CD14-positive monocyte (primary cell): ENCODE data around the gene SLK. TPM values are rescaled to one million over a fixed set of nuclear protein-coding genes. Genes with fewer than 3 reads are reported as not detected.

ENCODE experiments used
- DNase-seq, 3 donors: peaks; one replicate each; pipeline ENCODE4 v3.0.0-alpha.2; 2011 to 2022
- H2AFZ ChIP-seq: 2 replicates; pipeline ENCODE4 v1.6.0; 2012; ENCODE audit warnings: mild to moderate bottlenecking, low read depth, low read length, inconsistent platforms; ENCODE audit not compliant: insufficient read depth, poor library complexity, severe bottlenecking
- H3K27ac ChIP-seq, 2 donors: 1 replicate in 1 of 2; 2 replicates in 1 of 2; pipeline ENCODE4 v1.5.1; 2012 to 2013; ENCODE audit warnings: low read length in 2 of 2, control low read depth in 1 of 2, inconsistent platforms in 1 of 2, low read depth in 1 of 2, mild to moderate bottlenecking in 1 of 2
- H3K27me3 ChIP-seq, 2 donors: one replicate each; pipeline versions ENCODE4 v1.6.0 to v1.6.1; 2011 to 2013; ENCODE audit warnings: low read length in 2 of 2; ENCODE audit not compliant: control insufficient read depth in 2 of 2, insufficient read depth in 2 of 2
- H3K36me3 ChIP-seq, 2 donors: replicated peaks in 1 of 2; 1 replicate in 1 of 2; 2 replicates in 1 of 2; pipeline versions ENCODE4 v1.5.1 to v1.6.1; 2012 to 2013; ENCODE audit warnings: low read length in 2 of 2, control low read depth in 1 of 2, inconsistent platforms in 1 of 2, mild to moderate bottlenecking in 1 of 2; ENCODE audit not compliant: insufficient read depth in 2 of 2, control insufficient read depth in 1 of 2
- H3K4me1 ChIP-seq, 2 donors: 1 replicate in 1 of 2; 2 replicates in 1 of 2; pipeline versions ENCODE4 v1.5.1 to v1.6.1; 2012 to 2013; ENCODE audit warnings: low read length in 2 of 2, control low read depth in 1 of 2, inconsistent platforms in 1 of 2, mild to moderate bottlenecking in 1 of 2, moderate library complexity in 1 of 2; ENCODE audit not compliant: insufficient read depth in 2 of 2, control insufficient read depth in 1 of 2
- H3K4me2 ChIP-seq: replicated peaks from 2 replicates; pipeline ENCODE3; 2012; ENCODE audit warnings: low read length, moderate library complexity, mild to moderate bottlenecking; ENCODE audit not compliant: poor library complexity, severe bottlenecking; ENCODE audit errors: extremely low read depth
- H3K4me3 ChIP-seq, 3 experiments: fragments of 200-600 bp in 1 of 3; sonication (generic) in 1 of 3; replicated peaks in 1 of 3; 1 replicate in 2 of 3; 2 replicates in 1 of 3; pipeline ENCODE4 v1.5.1; 2011 to 2013; ENCODE audit warnings: low read length in 3 of 3, mild to moderate bottlenecking in 3 of 3, control low read depth in 2 of 3, low read depth in 2 of 3, inconsistent platforms in 1 of 3, moderate library complexity in 1 of 3
- H3K79me2 ChIP-seq: 2 replicates; pipeline ENCODE4 v1.6.0; 2012; ENCODE audit warnings: mild to moderate bottlenecking, control low read depth, inconsistent platforms, low read length, moderate library complexity; ENCODE audit not compliant: insufficient read depth
- H3K9ac ChIP-seq: 2 replicates; pipeline ENCODE4 v1.6.0; 2017; ENCODE audit warnings: low read length, mild to moderate bottlenecking; ENCODE audit not compliant: insufficient read depth, poor library complexity, severe bottlenecking
- H3K9me3 ChIP-seq, 2 donors: replicated peaks in 1 of 2; 1 replicate in 1 of 2; 2 replicates in 1 of 2; pipeline versions ENCODE4 v1.5.1 to v1.6.1; 2012 to 2013; ENCODE audit warnings: low read length in 2 of 2, control low read depth in 1 of 2; ENCODE audit not compliant: control insufficient read depth in 1 of 2, insufficient read depth in 1 of 2
- H4K20me1 ChIP-seq: 2 replicates; pipeline ENCODE4 v1.6.0; 2012; ENCODE audit warnings: mild to moderate bottlenecking, low read length, control low read depth, moderate library complexity; ENCODE audit not compliant: insufficient read depth
- H3K27ac Mint-ChIP-seq, 7 donors: one replicate each; pipeline ENCODE4 v1.8.0; 2020; ENCODE audit warnings: mild to moderate bottlenecking in 7 of 7, mixed read lengths in 7 of 7, moderate library complexity in 6 of 7, inconsistent platforms in 2 of 7
- H3K27me3 Mint-ChIP-seq, 3 donors: one replicate each; pipeline ENCODE4 v1.8.0; 2021 to 2022; ENCODE audit warnings: low read depth in 3 of 3, mild to moderate bottlenecking in 3 of 3, mixed read lengths in 3 of 3, moderate library complexity in 3 of 3, inconsistent platforms in 1 of 3
- H3K36me3 Mint-ChIP-seq, 2 donors: one replicate each; pipeline ENCODE4 v1.8.0; 2020; ENCODE audit warnings: mixed read lengths in 2 of 2, inconsistent platforms in 1 of 2, mild to moderate bottlenecking in 1 of 2
- H3K4me1 Mint-ChIP-seq: one replicate; pipeline ENCODE4 v1.8.0; 2020; ENCODE audit warnings: mild to moderate bottlenecking, mixed read lengths
- H3K4me3 Mint-ChIP-seq, 2 donors: one replicate each; pipeline ENCODE4 v1.8.0; 2020; ENCODE audit warnings: mild to moderate bottlenecking in 2 of 2, mixed read lengths in 2 of 2, moderate library complexity in 1 of 2
- H3K9me3 Mint-ChIP-seq, 7 donors: one replicate each; pipeline ENCODE4 v1.8.0; 2020 to 2022; ENCODE audit warnings: mixed read lengths in 7 of 7, mild to moderate bottlenecking in 6 of 7, moderate library complexity in 6 of 7, inconsistent platforms in 2 of 7
- WGBS: methylation state at CpG from one replicate; pipeline ENCODE4 v1.1.5; 2013; ENCODE audit warnings: missing lambda C conversion rate; ENCODE audit not compliant: insufficient coverage; 5-methylcytosine and 5-hydroxymethylcytosine counted together
- intact Hi-C, 2 donors: fragments of 100-400 bp; cut with micrococcal nuclease; formaldehyde crosslinking; loops; one replicate each; pipeline versions ENCODE4 v1.15.0 to v1.15.1; 2023
- polyA plus RNA-seq, 3 donors: library from polyadenylated mRNA; depleted of rRNA in 1 of 3; unstranded in 2 of 3; stranded (reverse) in 1 of 3; fragments of 300-500 nt in 2 of 3; fragments of >200 nt in 1 of 3; fragmentation: Illumina TruSeq in 2 of 3; gene quantifications; 1 replicate in 2 of 3; 2 replicates in 1 of 3; pipeline ENCODE4 v1.2.3, GENCODE V29; 2012 to 2021
- TF ChIP-seq, protein P1 (sequence below): fragments of 200-600 bp; IDR thresholded peaks from one replicate; pipeline ENCODE4 v1.8.0; 2022; ENCODE audit warnings: antibody characterized with exemption, mild to moderate bottlenecking

The SLK gene
- polyA plus RNA-seq, 3 donors = 2.9 to 6.5 (median 4.4) TPM

DNA sequence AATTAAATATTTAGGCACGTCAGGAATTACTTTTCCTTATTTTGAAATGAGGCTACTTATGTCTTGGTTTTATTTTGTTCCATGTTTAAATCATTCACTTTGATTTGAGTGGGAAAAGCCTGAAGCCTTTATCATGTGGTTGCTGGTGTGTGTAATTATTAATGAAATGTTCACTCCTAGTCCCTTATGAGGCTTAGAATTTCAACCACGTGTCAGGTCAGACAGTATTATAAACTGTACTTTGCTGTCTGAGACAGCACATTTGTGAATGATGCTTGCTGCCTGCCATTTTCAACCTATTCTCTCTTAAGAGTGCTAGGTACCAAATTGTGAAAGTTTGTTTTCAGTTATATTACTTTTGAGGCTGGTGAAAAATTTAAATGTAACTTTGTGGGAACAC lies 59.8 kb downstream of the SLK start:
- Mint-ChIP-seq H3K27ac (no peak overlapping the region), H3K36me3 (peaks cover 61 to 79% of the 10 kb centered on the region in 2 donors), H3K4me3 (no peak overlapping the region), H3K9me3 (no peaks in the 10 kb centered on the region), H3K27me3 (peaks cover 0 to 2% (median 0%) of the 10 kb centered on the region in 3 donors), H3K4me1 (peaks cover 5% of the 10 kb centered on the region)
- DNase-seq = no peak
- TF ChIP-seq, protein P1, sequence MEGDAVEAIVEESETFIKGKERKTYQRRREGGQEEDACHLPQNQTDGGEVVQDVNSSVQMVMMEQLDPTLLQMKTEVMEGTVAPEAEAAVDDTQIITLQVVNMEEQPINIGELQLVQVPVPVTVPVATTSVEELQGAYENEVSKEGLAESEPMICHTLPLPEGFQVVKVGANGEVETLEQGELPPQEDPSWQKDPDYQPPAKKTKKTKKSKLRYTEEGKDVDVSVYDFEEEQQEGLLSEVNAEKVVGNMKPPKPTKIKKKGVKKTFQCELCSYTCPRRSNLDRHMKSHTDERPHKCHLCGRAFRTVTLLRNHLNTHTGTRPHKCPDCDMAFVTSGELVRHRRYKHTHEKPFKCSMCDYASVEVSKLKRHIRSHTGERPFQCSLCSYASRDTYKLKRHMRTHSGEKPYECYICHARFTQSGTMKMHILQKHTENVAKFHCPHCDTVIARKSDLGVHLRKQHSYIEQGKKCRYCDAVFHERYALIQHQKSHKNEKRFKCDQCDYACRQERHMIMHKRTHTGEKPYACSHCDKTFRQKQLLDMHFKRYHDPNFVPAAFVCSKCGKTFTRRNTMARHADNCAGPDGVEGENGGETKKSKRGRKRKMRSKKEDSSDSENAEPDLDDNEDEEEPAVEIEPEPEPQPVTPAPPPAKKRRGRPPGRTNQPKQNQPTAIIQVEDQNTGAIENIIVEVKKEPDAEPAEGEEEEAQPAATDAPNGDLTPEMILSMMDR = no peak
- no peak overlapping the region for H3K9ac ChIP-seq
- no peaks in the 10 kb centered on the region for H4K20me1 ChIP-seq
- H3K36me3 ChIP-seq = peaks cover 65 to 93% of the 10 kb centered on the region in 2 donors
- H3K79me2 ChIP-seq = no peaks in the 10 kb centered on the region
- no peak overlapping the region for H3K27ac ChIP-seq
- intact Hi-C loops = no loop called here
- peaks cover 0 to 5% of the 10 kb centered on the region in 2 donors for H3K4me1 ChIP-seq
- no peak overlapping the region for H3K4me3 ChIP-seq
- no peaks in the 10 kb centered on the region for H3K9me3 ChIP-seq
- no peak overlapping the region for H2AFZ ChIP-seq
- H3K4me2 ChIP-seq = no peak overlapping the region
- no peaks in the 10 kb centered on the region for H3K27me3 ChIP-seq
- WGBS = 100% methylated on average over 1 of the region's 2 CpGs

- no peak overlapping the region for H3K4me3 ChIP-seq
- no peak overlapping the region for H3K4me2 ChIP-seq
- H3K4me1 ChIP-seq = peaks cover 0 to 8% of the 10 kb centered on the region in 2 donors
- intact Hi-C loops = no loop called here
- WGBS = 100% methylated on average over 2 of the region's 6 CpGs
- no peak overlapping the region for H3K9ac ChIP-seq
- H3K36me3 ChIP-seq = peaks cover 56 to 93% of the 10 kb centered on the region in 2 donors
- Mint-ChIP-seq H3K27me3 (peaks cover 0 to 2% (median 0%) of the 10 kb centered on the region in 3 donors), H3K4me3 (no peak overlapping the region), H3K9me3 (no peaks in the 10 kb centered on the region), H3K27ac (no peak overlapping the region), H3K36me3 (peaks cover 62 to 78% of the 10 kb centered on the region in 2 donors), H3K4me1 (peaks cover 14% of the 10 kb centered on the region)
- H4K20me1 ChIP-seq = no peaks in the 10 kb centered on the region
- DNase-seq = no peak
- no peaks in the 10 kb centered on the region for H3K79me2 ChIP-seq
- no peak overlapping the region for H3K27ac ChIP-seq
- H3K9me3 ChIP-seq = no peaks in the 10 kb centered on the region
- TF ChIP-seq, protein P1 = no peak
- no peak overlapping the region for H2AFZ ChIP-seq
- H3K27me3 ChIP-seq = no peaks in the 10 kb centered on the region
These were observed 61.2 kb downstream of the SLK start for GRCh38 chr10:104028146-104028545.
